HEK293T (cell line): ENCODE measurements around the gene RNFT2.

Experiments
- CTBP1 ChIP-seq: fragments of 450-650 bp; IDR thresholded peaks from 2 replicates; pipeline ENCODE4 v1.6.1; 2016; ENCODE audit warnings: borderline replicate concordance
- FOXK2 ChIP-seq: fragments of 450-650 bp; IDR thresholded peaks from 2 replicates; pipeline ENCODE4 v1.6.1; 2016; ENCODE audit warnings: mild to moderate bottlenecking
- FOXM1 ChIP-seq: fragments of 450-650 bp; IDR thresholded peaks from 2 replicates; pipeline ENCODE4 v1.6.1; 2017; ENCODE audit warnings: mild to moderate bottlenecking, borderline replicate concordance
- HDGF ChIP-seq: fragments of 450-650 bp; IDR thresholded peaks from 2 replicates; pipeline ENCODE4 v1.6.1; 2017; ENCODE audit warnings: antibody characterized with exemption, borderline replicate concordance
- SP1 ChIP-seq: fragments of 450-650 bp; IDR thresholded peaks from 2 replicates; pipeline ENCODE4 v1.6.1; 2017
- SUZ12 ChIP-seq: fragments of 450-650 bp; IDR thresholded peaks from 2 replicates; pipeline ENCODE4 v1.6.1; 2016; ENCODE audit warnings: mild to moderate bottlenecking

GRCh38 chr12:116713527-116713926, 24.6 kb upstream of the RNFT2 start:
- TF ChIP-seq SP1 (no peak), SUZ12 (no peak), HDGF (no peak), FOXK2 (no peak), CTBP1 (no peak), FOXM1 (no peak)
